ENCODE results near the gene SLC51A.

Gene SLC51A

DNA sequence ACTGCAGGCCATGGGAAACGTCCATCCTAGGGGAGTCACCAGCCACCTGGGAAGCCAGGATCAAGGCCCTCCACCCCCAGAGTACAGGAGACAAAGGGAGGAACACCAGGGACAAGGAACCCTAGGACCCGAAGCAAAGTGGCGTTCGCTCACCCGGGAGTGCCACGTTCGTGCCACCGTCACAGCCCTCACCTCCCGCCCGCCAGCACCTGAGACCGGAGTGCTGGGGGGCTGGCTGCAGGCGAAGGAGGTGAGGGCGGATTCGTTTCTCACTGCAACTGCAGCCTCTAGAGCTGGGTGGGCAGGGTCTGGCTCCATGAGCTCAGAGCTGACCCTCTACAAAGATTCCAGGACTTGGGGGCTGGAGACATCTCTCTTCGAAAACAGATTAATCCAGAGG lies 31.5 kb upstream of the SLC51A start:
- TF ChIP-seq, protein P1, sequence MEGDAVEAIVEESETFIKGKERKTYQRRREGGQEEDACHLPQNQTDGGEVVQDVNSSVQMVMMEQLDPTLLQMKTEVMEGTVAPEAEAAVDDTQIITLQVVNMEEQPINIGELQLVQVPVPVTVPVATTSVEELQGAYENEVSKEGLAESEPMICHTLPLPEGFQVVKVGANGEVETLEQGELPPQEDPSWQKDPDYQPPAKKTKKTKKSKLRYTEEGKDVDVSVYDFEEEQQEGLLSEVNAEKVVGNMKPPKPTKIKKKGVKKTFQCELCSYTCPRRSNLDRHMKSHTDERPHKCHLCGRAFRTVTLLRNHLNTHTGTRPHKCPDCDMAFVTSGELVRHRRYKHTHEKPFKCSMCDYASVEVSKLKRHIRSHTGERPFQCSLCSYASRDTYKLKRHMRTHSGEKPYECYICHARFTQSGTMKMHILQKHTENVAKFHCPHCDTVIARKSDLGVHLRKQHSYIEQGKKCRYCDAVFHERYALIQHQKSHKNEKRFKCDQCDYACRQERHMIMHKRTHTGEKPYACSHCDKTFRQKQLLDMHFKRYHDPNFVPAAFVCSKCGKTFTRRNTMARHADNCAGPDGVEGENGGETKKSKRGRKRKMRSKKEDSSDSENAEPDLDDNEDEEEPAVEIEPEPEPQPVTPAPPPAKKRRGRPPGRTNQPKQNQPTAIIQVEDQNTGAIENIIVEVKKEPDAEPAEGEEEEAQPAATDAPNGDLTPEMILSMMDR (IDR thresholded peaks at IDR 0.05): no peak
- no peak for TF ChIP-seq ZFX (IDR thresholded peaks at IDR 0.05; ENCODE audit: borderline replicate concordance)
- H3K27ac ChIP-seq: no peak overlapping the region

- H3K27ac ChIP-seq: no peak overlapping the region
- TF ChIP-seq ZFX (IDR thresholded peaks at IDR 0.05; ENCODE audit: borderline replicate concordance): no peak
- TF ChIP-seq, protein P1 (IDR thresholded peaks at IDR 0.05): no peak
These were observed 29.4 kb upstream of the SLC51A start for GRCh38 chr3:196186651-196187573.

GRCh38 chr3:196189566-196190347 lies 26.6 kb upstream of the SLC51A start:
- no peak overlapping the region for H3K27ac ChIP-seq
- TF ChIP-seq ZFX (IDR thresholded peaks at IDR 0.05; ENCODE audit: borderline replicate concordance): no peak
- TF ChIP-seq, protein P1 (IDR thresholded peaks at IDR 0.05): no peak

DNA sequence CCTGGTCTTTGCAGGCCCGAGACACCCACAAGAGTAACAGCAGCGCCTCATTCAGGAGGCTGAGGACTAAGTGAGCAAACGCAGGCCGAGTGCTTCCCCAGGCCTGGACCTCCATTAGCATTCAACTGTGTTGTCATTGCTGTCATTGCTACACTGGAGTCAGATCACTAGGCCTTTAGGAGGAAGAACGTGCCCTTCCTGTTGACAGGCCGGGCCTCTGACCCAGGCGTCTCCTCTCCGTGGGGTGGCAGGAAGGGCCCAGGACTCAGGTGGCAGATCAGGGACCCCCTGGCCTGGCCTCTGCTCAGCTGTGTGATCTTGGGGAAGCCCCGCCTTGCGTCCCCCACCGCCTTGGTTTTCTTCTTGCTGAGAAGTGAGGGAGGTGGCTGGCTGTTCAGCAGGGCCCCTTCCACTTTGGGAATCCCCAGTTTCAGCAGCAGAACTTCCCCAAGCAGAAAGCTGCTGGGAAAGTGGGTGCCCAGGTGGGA lies 24.3 kb upstream of the SLC51A start:
- no peak for TF ChIP-seq ZFX (IDR thresholded peaks at IDR 0.05; ENCODE audit: borderline replicate concordance)
- TF ChIP-seq, protein P1 (IDR thresholded peaks at IDR 0.05): no peak
- H3K27ac ChIP-seq: no peak overlapping the region

GRCh38 chr3:196192524-196193051 lies 23.7 kb upstream of the SLC51A start:
- no peak overlapping the region for H3K27ac ChIP-seq
- TF ChIP-seq ZFX (IDR thresholded peaks at IDR 0.05; ENCODE audit: borderline replicate concordance): no peak

- TF ChIP-seq, protein P1 (IDR thresholded peaks at IDR 0.05): no peak
- TF ChIP-seq ZFX (IDR thresholded peaks at IDR 0.05; ENCODE audit: borderline replicate concordance): no peak
- no peak overlapping the region for H3K27ac ChIP-seq
These were observed 23.1 kb upstream of the SLC51A start for GRCh38 chr3:196193133-196193735.
